ENCODE data around the gene LIN54.

DNA sequence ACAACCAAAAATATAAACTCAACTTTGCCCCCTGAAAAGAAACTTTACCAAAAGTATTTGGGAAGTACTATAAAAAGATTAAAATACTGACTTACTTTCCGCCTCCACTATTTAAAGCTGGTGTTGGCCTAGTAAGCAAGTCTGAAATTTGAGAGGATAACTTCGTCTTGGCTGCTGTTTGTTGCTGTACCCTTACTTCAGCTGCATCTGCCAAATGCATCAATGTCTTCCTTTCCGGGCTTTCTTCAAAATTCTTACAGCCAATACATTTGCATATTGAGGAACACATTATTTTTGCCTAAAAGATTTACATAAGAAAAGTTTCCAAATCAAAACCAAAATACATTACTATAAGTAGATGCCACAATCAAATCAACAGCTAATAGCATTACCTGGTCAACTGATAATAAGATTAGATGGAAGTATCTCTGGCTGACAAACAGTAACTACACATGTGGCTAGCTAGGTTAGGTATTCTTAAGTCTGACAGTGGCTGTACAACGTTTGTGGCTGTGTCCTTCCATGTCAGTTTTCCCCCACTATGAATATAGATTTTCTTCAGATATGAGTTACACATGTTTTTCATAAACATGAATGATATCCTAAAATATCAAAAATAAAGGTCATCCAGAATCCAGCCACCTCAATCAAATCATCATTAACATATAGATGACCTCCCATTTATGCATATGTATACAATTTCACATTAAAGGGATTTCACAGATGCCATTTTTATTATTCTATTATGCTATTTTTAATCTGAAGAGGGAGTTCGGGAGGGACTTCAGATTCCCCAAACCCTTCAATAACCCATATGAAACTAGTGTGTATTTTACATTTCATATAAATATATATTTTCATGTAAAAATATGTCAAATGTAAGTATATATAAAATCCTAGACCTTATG is 79.5 kb downstream of the LIN54 start:
- TF ChIP-seq, protein P1, sequence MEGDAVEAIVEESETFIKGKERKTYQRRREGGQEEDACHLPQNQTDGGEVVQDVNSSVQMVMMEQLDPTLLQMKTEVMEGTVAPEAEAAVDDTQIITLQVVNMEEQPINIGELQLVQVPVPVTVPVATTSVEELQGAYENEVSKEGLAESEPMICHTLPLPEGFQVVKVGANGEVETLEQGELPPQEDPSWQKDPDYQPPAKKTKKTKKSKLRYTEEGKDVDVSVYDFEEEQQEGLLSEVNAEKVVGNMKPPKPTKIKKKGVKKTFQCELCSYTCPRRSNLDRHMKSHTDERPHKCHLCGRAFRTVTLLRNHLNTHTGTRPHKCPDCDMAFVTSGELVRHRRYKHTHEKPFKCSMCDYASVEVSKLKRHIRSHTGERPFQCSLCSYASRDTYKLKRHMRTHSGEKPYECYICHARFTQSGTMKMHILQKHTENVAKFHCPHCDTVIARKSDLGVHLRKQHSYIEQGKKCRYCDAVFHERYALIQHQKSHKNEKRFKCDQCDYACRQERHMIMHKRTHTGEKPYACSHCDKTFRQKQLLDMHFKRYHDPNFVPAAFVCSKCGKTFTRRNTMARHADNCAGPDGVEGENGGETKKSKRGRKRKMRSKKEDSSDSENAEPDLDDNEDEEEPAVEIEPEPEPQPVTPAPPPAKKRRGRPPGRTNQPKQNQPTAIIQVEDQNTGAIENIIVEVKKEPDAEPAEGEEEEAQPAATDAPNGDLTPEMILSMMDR (IDR thresholded peaks at IDR 0.05), result no peak
- TF ChIP-seq POLR2A (IDR thresholded peaks at IDR 0.05), result no peak

All from testis (tissue), 2 donors.